SK-N-SH treated with all-trans-retinoic acid at 6 μM for 48 hours (cell line): ENCODE results near the gene RRM2.

ENCODE experiments used
- ARNTL ChIP-seq: fragments of 450-650 bp; formaldehyde crosslinking; IDR thresholded peaks from 2 replicates; pipeline ENCODE4 v1.5.0; 2020; ENCODE audit warnings: low read depth, mild to moderate bottlenecking, moderate library complexity, borderline replicate concordance
- BACH2 ChIP-seq: fragments of 250-450 bp; sonication (Bioruptor Pico); IDR thresholded peaks from 2 replicates; pipeline ENCODE4 v1.9.0; 2021; ENCODE audit warnings: mild to moderate bottlenecking, borderline replicate concordance
- CSDC2 ChIP-seq: fragments of 250-450 bp; sonication (Bioruptor Pico); IDR thresholded peaks from 2 replicates; pipeline ENCODE4 v1.5.0; 2020; ENCODE audit warnings: mild to moderate bottlenecking, moderate library complexity
- GLIS3 ChIP-seq: fragments of 250-450 bp; sonication (Bioruptor Pico); IDR thresholded peaks from 2 replicates; pipeline ENCODE4 v1.5.0; 2020; ENCODE audit warnings: mild to moderate bottlenecking, moderate library complexity
- RARB ChIP-seq: fragments of 250-450 bp; sonication (Bioruptor Pico); IDR thresholded peaks from 2 replicates; pipeline ENCODE4 v1.8.0; 2021; ENCODE audit warnings: mild to moderate bottlenecking, moderate library complexity
- TCF4 ChIP-seq: fragments of 250-450 bp; sonication (Bioruptor Pico); IDR thresholded peaks from 2 replicates; pipeline ENCODE4 v1.8.0; 2021; ENCODE audit warnings: mild to moderate bottlenecking, moderate library complexity, borderline replicate concordance
- TOX ChIP-seq: fragments of 250-450 bp; sonication (Bioruptor Pico); IDR thresholded peaks from 2 replicates; pipeline ENCODE4 v1.8.0; 2021; ENCODE audit warnings: mild to moderate bottlenecking, moderate library complexity, borderline replicate concordance
- TSHZ2 ChIP-seq: fragments of 250-450 bp; sonication (Bioruptor Pico); IDR thresholded peaks from 2 replicates; pipeline ENCODE4 v1.5.0; 2020; ENCODE audit warnings: mild to moderate bottlenecking, moderate library complexity
- ZC3H10 ChIP-seq: fragments of 250-450 bp; sonication (Bioruptor Pico); IDR thresholded peaks from 2 replicates; pipeline ENCODE4 v1.5.1; 2021; ENCODE audit warnings: mild to moderate bottlenecking, moderate library complexity
- ZFP30 ChIP-seq: fragments of 450-650 bp; formaldehyde crosslinking; IDR thresholded peaks from 2 replicates; pipeline ENCODE4 v1.5.0; 2022; ENCODE audit warnings: mild to moderate bottlenecking, moderate library complexity
- ZNF8 ChIP-seq: fragments of 450-650 bp; formaldehyde crosslinking; IDR thresholded peaks from 2 replicates; pipeline ENCODE4 v1.5.0; 2020; ENCODE audit warnings: mild to moderate bottlenecking, moderate library complexity
- TF ChIP-seq, protein P1 (sequence below): fragments of 250-450 bp; sonication (Bioruptor Pico); IDR thresholded peaks from 2 replicates; pipeline ENCODE4 v1.5.1; 2020; ENCODE audit warnings: low read depth, mild to moderate bottlenecking, moderate library complexity
- TF ChIP-seq, protein P2 (sequence below): fragments of 250-450 bp; sonication (Bioruptor Pico); IDR thresholded peaks from 2 replicates; pipeline ENCODE4 v1.8.0; 2020; ENCODE audit warnings: mild to moderate bottlenecking, moderate library complexity, borderline replicate concordance

- TF ChIP-seq GLIS3 (CRISPR knock-in tag): no peak
- no peak for TF ChIP-seq TOX (CRISPR knock-in tag)
- TF ChIP-seq, protein P1, sequence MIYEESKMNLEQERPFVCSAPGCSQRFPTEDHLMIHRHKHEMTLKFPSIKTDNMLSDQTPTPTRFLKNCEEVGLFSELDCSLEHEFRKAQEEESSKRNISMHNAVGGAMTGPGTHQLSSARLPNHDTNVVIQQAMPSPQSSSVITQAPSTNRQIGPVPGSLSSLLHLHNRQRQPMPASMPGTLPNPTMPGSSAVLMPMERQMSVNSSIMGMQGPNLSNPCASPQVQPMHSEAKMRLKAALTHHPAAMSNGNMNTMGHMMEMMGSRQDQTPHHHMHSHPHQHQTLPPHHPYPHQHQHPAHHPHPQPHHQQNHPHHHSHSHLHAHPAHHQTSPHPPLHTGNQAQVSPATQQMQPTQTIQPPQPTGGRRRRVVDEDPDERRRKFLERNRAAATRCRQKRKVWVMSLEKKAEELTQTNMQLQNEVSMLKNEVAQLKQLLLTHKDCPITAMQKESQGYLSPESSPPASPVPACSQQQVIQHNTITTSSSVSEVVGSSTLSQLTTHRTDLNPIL: no peak
- TF ChIP-seq CSDC2 (CRISPR knock-in tag): no peak
- TF ChIP-seq ZFP30: no peak
- TF ChIP-seq TSHZ2 (CRISPR knock-in tag): no peak
- TF ChIP-seq RARB (CRISPR knock-in tag): no peak
- TF ChIP-seq ARNTL (CRISPR knock-in tag): no peak
- no peak for TF ChIP-seq TCF4 (CRISPR knock-in tag)
- TF ChIP-seq, protein P2, sequence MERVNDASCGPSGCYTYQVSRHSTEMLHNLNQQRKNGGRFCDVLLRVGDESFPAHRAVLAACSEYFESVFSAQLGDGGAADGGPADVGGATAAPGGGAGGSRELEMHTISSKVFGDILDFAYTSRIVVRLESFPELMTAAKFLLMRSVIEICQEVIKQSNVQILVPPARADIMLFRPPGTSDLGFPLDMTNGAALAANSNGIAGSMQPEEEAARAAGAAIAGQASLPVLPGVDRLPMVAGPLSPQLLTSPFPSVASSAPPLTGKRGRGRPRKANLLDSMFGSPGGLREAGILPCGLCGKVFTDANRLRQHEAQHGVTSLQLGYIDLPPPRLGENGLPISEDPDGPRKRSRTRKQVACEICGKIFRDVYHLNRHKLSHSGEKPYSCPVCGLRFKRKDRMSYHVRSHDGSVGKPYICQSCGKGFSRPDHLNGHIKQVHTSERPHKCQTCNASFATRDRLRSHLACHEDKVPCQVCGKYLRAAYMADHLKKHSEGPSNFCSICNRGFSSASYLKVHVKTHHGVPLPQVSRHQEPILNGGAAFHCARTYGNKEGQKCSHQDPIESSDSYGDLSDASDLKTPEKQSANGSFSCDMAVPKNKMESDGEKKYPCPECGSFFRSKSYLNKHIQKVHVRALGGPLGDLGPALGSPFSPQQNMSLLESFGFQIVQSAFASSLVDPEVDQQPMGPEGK (CRISPR knock-in tag): no peak
- TF ChIP-seq ZNF8 (CRISPR knock-in tag): no peak
- TF ChIP-seq BACH2: no peak
- TF ChIP-seq ZC3H10 (CRISPR knock-in tag): no peak
Measured at GRCh38 chr2:10125842-10126631, 3.5 kb downstream of the RRM2 start.
